HG02973 (cell line): Measurements from ENCODE around the gene HOXD8.

ENCODE experiments used
- ATAC-seq: cut with Tn5 transposase; IDR thresholded peaks from one replicate; pipeline ENCODE4 v1.9.1; 2021; ENCODE audit warnings: moderate library complexity; ENCODE audit not compliant: unreplicated experiment

The HOXD8 gene

GRCh38 chr2:176114930-176115625, 14.4 kb upstream of the HOXD8 start:
- no peak for ATAC-seq

GRCh38 chr2:176115883-176116813, 13.4 kb upstream of the HOXD8 start, which contains the start of gene HOXD10:
Gene HOXD10 (plus strand): TSS chr2:176116778. CDS start chr2:176116834, 56 bp downstream.
- no peak for ATAC-seq

GRCh38 chr2:176117162-176117822, 12.2 kb upstream of the HOXD8 start:
- ATAC-seq, result no peak

- ATAC-seq, result no peak
Observed at GRCh38 chr2:176117823-176118371, 11.6 kb upstream of the HOXD8 start.

GRCh38 chr2:176118601-176119339, 10.7 kb upstream of the HOXD8 start:
- no peak for ATAC-seq

GRCh38 chr2:176120364-176121189, 8.9 kb upstream of the HOXD8 start:
- no peak for ATAC-seq

GRCh38 chr2:176121190-176122051, 8.1 kb upstream of the HOXD8 start:
- no peak for ATAC-seq

GRCh38 chr2:176122052-176122682, 7.3 kb upstream of the HOXD8 start:
- no peak for ATAC-seq

- ATAC-seq, result no peak
Observed at GRCh38 chr2:176122683-176123410, 6.7 kb upstream of the HOXD8 start, which contains the start of gene HOXD9. Gene HOXD9 (plus strand): TSS chr2:176122719. CDS start chr2:176122769, 50 bp downstream.

GRCh38 chr2:176123411-176124109, 5.9 kb upstream of the HOXD8 start:
- ATAC-seq, result no peak

- ATAC-seq, result no peak
Observed at GRCh38 chr2:176124110-176124946, 5.2 kb upstream of the HOXD8 start.

GRCh38 chr2:176124947-176125771, 4.3 kb upstream of the HOXD8 start:
- no peak for ATAC-seq

GRCh38 chr2:176125772-176126054, 3.8 kb upstream of the HOXD8 start:
- ATAC-seq, result no peak

- no peak for ATAC-seq
Observed at GRCh38 chr2:176126929-176127773, 2.4 kb upstream of the HOXD8 start.

GRCh38 chr2:176127774-176128072, 1.8 kb upstream of the HOXD8 start:
- no peak for ATAC-seq
